Measurements from ENCODE around the gene GCN1.

The GCN1 gene

DNA sequence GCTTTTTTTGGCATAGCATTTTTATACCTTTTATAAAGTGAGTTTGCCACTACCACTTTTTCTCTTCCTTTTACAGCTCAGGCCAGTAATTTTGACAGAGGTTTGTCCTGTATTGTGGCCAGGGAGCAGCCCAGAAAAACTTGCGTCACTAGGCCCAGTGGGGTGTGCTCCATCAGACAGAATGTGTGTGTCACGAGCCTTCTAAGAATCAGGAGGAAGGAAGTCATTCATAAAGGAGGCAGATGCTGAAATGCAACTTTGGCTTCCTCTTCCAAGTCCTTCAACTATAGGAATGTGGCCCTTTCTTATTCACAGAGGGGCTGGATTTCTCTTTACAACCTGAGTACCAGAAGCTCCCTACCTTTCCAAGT is 67.9 kb downstream of the GCN1 start:
- no peak for DNase-seq (ENCODE audit: extremely low read depth, low read depth)
- TF ChIP-seq, protein P1, sequence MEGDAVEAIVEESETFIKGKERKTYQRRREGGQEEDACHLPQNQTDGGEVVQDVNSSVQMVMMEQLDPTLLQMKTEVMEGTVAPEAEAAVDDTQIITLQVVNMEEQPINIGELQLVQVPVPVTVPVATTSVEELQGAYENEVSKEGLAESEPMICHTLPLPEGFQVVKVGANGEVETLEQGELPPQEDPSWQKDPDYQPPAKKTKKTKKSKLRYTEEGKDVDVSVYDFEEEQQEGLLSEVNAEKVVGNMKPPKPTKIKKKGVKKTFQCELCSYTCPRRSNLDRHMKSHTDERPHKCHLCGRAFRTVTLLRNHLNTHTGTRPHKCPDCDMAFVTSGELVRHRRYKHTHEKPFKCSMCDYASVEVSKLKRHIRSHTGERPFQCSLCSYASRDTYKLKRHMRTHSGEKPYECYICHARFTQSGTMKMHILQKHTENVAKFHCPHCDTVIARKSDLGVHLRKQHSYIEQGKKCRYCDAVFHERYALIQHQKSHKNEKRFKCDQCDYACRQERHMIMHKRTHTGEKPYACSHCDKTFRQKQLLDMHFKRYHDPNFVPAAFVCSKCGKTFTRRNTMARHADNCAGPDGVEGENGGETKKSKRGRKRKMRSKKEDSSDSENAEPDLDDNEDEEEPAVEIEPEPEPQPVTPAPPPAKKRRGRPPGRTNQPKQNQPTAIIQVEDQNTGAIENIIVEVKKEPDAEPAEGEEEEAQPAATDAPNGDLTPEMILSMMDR (IDR thresholded peaks at IDR 0.05; ENCODE audit: low read depth, low read length): no peak

- no peak for DNase-seq (ENCODE audit: extremely low read depth, low read depth)
- TF ChIP-seq, protein P1 (IDR thresholded peaks at IDR 0.05; ENCODE audit: low read depth, low read length): no peak
These were observed 68.5 kb downstream of the GCN1 start for GRCh38 chr12:120125792-120126634.

GRCh38 chr12:120125029-120125428 is 69.5 kb downstream of the GCN1 start:
- TF ChIP-seq, protein P1 (IDR thresholded peaks at IDR 0.05; ENCODE audit: low read depth, low read length): no peak

GRCh38 chr12:120121766-120122293 is 72.7 kb downstream of the GCN1 start:
- no peak for DNase-seq (ENCODE audit: extremely low read depth, low read depth)
- TF ChIP-seq, protein P1 (IDR thresholded peaks at IDR 0.05; ENCODE audit: low read depth, low read length): no peak

More at GRCh38 chr12:120125029-120125428, 69.5 kb downstream of the GCN1 start:
- DNase-seq (ENCODE audit: extremely low read depth, low read depth): no peak

DNA sequence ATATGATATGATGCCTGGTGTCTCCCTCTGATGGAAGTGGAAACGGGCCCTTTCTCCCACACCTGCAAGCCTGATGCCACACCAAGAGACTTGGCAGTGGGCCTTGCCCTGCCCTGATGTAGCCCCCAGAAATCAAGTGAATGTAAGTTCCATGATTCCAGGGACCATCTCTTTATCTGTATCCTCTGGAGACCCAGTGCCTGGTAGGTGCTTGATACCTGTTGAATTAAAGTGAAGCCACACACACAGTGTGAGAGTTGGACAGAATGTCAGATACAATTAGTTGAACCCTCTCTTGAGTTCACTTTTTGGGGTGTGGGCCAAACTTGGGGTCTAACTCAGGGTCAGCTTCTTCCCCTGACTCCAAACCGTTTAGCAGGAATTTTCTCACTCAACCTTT is 73.2 kb downstream of the GCN1 start:
- TF ChIP-seq, protein P1 (IDR thresholded peaks at IDR 0.05; ENCODE audit: low read depth, low read length): no peak
- DNase-seq (ENCODE audit: extremely low read depth, low read depth): no peak

- TF ChIP-seq, protein P1 (IDR thresholded peaks at IDR 0.05; ENCODE audit: low read depth, low read length): no peak
- DNase-seq (ENCODE audit: extremely low read depth, low read depth): no peak
These were observed 75.1 kb downstream of the GCN1 start for GRCh38 chr12:120119271-120119973.
